ENCODE results near the gene PKHD1. TPM values are rescaled to one million over a fixed set of nuclear protein-coding genes. Genes with fewer than 3 reads are reported as not detected.

PKHD1 gene
- total RNA-seq, 1 experiment from 2014 or later, result 0.43 TPM

DNA sequence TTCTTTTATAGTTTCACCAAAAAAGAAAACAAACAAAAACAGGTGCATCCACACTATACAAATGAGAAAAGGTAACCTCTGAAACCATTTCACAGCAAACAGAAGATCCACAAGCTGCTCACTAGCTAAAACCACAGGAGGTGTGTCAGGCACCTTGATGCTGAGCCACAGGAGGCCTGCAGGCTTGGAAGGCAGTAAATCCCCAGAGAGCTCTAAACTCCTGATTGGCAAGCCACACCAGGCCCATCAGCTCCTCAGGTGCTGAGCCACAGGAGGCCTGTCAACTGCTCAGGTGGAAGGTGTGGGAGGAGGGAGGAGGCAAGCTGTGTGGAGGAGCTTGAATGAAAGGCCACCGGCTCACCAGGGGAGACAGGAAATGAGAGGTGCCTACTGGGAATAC lies 273.0 kb downstream of the PKHD1 start:
- peak; percentile 3 for DNase-seq (ENCODE audit: low spot score)
- Histone ChIP-seq H3K4me1 (ENCODE audit: insufficient read depth, low read length, poor library complexity, severe bottlenecking) (peaks cover 6% of the 10 kb centered on the region), H3K9me3 (ENCODE audit: low read depth, low read length, poor library complexity, severe bottlenecking) (no peaks in the 10 kb centered on the region), H3K27ac (ENCODE audit: low read depth, low read length, poor library complexity, severe bottlenecking) (no peak overlapping the region), H3K27me3 (replicated peaks; ENCODE audit: insufficient read depth, low read depth, low read length, poor library complexity) (no peaks in the 10 kb centered on the region), H3K4me3 (ENCODE audit: low read depth, low read length, poor library complexity, severe bottlenecking) (no peak overlapping the region), H3K36me3 (ENCODE audit: insufficient read depth, low read length, poor library complexity, severe bottlenecking) (no peaks in the 10 kb centered on the region)
- BruUV-seq (replicated peaks), result no TSS peak
- TF ChIP-seq, protein P1, sequence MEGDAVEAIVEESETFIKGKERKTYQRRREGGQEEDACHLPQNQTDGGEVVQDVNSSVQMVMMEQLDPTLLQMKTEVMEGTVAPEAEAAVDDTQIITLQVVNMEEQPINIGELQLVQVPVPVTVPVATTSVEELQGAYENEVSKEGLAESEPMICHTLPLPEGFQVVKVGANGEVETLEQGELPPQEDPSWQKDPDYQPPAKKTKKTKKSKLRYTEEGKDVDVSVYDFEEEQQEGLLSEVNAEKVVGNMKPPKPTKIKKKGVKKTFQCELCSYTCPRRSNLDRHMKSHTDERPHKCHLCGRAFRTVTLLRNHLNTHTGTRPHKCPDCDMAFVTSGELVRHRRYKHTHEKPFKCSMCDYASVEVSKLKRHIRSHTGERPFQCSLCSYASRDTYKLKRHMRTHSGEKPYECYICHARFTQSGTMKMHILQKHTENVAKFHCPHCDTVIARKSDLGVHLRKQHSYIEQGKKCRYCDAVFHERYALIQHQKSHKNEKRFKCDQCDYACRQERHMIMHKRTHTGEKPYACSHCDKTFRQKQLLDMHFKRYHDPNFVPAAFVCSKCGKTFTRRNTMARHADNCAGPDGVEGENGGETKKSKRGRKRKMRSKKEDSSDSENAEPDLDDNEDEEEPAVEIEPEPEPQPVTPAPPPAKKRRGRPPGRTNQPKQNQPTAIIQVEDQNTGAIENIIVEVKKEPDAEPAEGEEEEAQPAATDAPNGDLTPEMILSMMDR (conservative IDR thresholded peaks at IDR 0.05; ENCODE audit: low read depth, low read length), result no peak
- no peak for TF ChIP-seq EZH2 (IDR thresholded peaks at IDR 0.05; ENCODE audit: borderline replicate concordance, low read depth, low read length, poor library complexity, severe bottlenecking)
- CTCF ChIA-PET, result no interaction called here
- POLR2A ChIA-PET (ENCODE audit: low non-redundant PET), result no interaction called here
- intact Hi-C loops (cut with micrococcal nuclease; ENCODE audit: unreplicated experiment), result no loop called here

DNA sequence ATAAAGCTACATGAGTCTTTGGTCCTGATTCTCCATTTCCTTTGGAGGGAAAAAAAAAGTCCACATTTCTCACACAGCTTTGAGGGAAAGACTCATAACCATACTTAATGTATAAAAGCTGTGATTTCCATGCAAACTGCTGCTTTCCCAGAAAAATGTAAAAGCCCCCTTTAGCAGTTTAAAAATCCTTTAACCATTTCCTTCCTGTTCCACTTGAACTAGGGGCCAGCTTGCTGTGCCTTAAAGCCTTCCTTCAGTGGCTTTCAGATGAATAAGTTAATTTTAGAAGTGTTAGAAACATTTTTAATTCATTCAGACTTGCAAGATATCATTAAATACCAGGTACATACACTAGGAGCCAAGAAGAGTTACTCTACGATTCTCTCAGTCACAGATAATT lies 273.5 kb downstream of the PKHD1 start:
- POLR2A ChIA-PET (ENCODE audit: low non-redundant PET), result no interaction called here

DNA sequence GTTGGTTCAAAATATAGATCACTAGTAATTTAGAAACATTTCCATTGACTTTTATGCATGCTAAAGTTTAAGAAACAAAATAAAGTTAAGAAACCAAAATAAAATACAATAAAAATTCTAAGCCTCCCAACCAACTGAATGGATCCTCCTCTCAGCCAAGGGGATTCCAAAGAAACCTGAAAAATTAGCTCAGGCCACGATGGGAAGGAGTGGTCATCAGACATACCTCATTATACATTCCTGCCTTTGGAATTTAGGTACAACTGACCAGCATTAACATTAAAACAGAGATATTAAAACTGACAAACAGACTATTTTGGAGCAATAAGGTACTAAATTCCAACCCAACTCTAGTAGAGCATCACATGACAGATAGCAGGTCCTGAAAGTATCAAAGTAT lies 275.2 kb downstream of the PKHD1 start:
- DNase-seq (ENCODE audit: low spot score), result no peak
- ChIA-PET CTCF (no interaction called here), POLR2A (ENCODE audit: low non-redundant PET) (no interaction called here)
- intact Hi-C loops (cut with micrococcal nuclease; ENCODE audit: unreplicated experiment), result no loop called here
- Histone ChIP-seq H3K4me1 (ENCODE audit: insufficient read depth, low read length, poor library complexity, severe bottlenecking) (peaks cover 6% of the 10 kb centered on the region), H3K27ac (ENCODE audit: low read depth, low read length, poor library complexity, severe bottlenecking) (no peak overlapping the region), H3K36me3 (ENCODE audit: insufficient read depth, low read length, poor library complexity, severe bottlenecking) (no peaks in the 10 kb centered on the region), H3K4me3 (ENCODE audit: low read depth, low read length, poor library complexity, severe bottlenecking) (no peak overlapping the region), H3K27me3 (replicated peaks; ENCODE audit: insufficient read depth, low read depth, low read length, poor library complexity) (no peaks in the 10 kb centered on the region), H3K9me3 (ENCODE audit: low read depth, low read length, poor library complexity, severe bottlenecking) (no peaks in the 10 kb centered on the region)
- no TSS peak for BruUV-seq (replicated peaks)
- TF ChIP-seq, protein P1 (conservative IDR thresholded peaks at IDR 0.05; ENCODE audit: low read depth, low read length), result no peak
- no peak for TF ChIP-seq EZH2 (IDR thresholded peaks at IDR 0.05; ENCODE audit: borderline replicate concordance, low read depth, low read length, poor library complexity, severe bottlenecking)

More for the DNA sequence above, 273.5 kb downstream of the PKHD1 start:
- Histone ChIP-seq H3K27ac (ENCODE audit: low read depth, low read length, poor library complexity, severe bottlenecking) (no peak overlapping the region), H3K36me3 (ENCODE audit: insufficient read depth, low read length, poor library complexity, severe bottlenecking) (no peaks in the 10 kb centered on the region), H3K4me3 (ENCODE audit: low read depth, low read length, poor library complexity, severe bottlenecking) (no peak overlapping the region), H3K4me1 (ENCODE audit: insufficient read depth, low read length, poor library complexity, severe bottlenecking) (peaks cover 6% of the 10 kb centered on the region), H3K9me3 (ENCODE audit: low read depth, low read length, poor library complexity, severe bottlenecking) (no peaks in the 10 kb centered on the region), H3K27me3 (replicated peaks; ENCODE audit: insufficient read depth, low read depth, low read length, poor library complexity) (no peaks in the 10 kb centered on the region)
- no TSS peak for BruUV-seq (replicated peaks)
- intact Hi-C loops (cut with micrococcal nuclease; ENCODE audit: unreplicated experiment), result no loop called here
- CTCF ChIA-PET, result no interaction called here
- DNase-seq (ENCODE audit: low spot score), result peak; percentile 50
- TF ChIP-seq EZH2 (IDR thresholded peaks at IDR 0.05; ENCODE audit: borderline replicate concordance, low read depth, low read length, poor library complexity, severe bottlenecking), result no peak
- TF ChIP-seq, protein P1 (conservative IDR thresholded peaks at IDR 0.05; ENCODE audit: low read depth, low read length), result no peak
